ENCODE results near the gene VTCN1.

GRCh38 chr1:117182319-117182718 is 28.4 kb downstream of the VTCN1 start:
- no peak for TF ChIP-seq STAT6 (CRISPR knock-in tag; IDR thresholded peaks at IDR 0.05; ENCODE audit: borderline replicate concordance)
- no peak for TF ChIP-seq ZNF234 (CRISPR knock-in tag; conservative IDR thresholded peaks at IDR 0.05)
- no peak for TF ChIP-seq ARID2 (CRISPR knock-in tag; IDR thresholded peaks at IDR 0.05; ENCODE audit: borderline replicate concordance)
- TF ChIP-seq CTCF (CRISPR knock-in tag; IDR thresholded peaks at IDR 0.05), result no peak
- no peak for TF ChIP-seq FOXK2 (IDR thresholded peaks at IDR 0.05)
- TF ChIP-seq MXI1 (IDR thresholded peaks at IDR 0.05; ENCODE audit: borderline replicate concordance, low read depth, low read length), result no peak
- no peak for TF ChIP-seq SALL2 (CRISPR knock-in tag; IDR thresholded peaks at IDR 0.05)
- no peak for TF ChIP-seq ZEB1 (IDR thresholded peaks at IDR 0.05; ENCODE audit: insufficient replicate concordance, low read depth)
- no peak for TF ChIP-seq ZNF558 (CRISPR knock-in tag; IDR thresholded peaks at IDR 0.05; ENCODE audit: borderline replicate concordance)
- no peak for TF ChIP-seq UBTF (CRISPR knock-in tag; IDR thresholded peaks at IDR 0.05)
- no peak for TF ChIP-seq KDM3A (CRISPR knock-in tag; IDR thresholded peaks at IDR 0.05; ENCODE audit: low read depth)
- no peak for TF ChIP-seq HDAC2 (CRISPR knock-in tag; IDR thresholded peaks at IDR 0.05)
- TF ChIP-seq MEIS2 (CRISPR knock-in tag; IDR thresholded peaks at IDR 0.05), result no peak
- TF ChIP-seq ESRRA (CRISPR knock-in tag; IDR thresholded peaks at IDR 0.05; ENCODE audit: low read depth), result no peak

All from HepG2 (cell line).